H1 (cell line): Measurements from ENCODE around the gene TMEM258. TPM values are rescaled to one million over a fixed set of nuclear protein-coding genes. Genes with fewer than 3 reads are reported as not detected.

ENCODE experiments used
- CTCF ChIA-PET: fragments of 300-600 bp; sonication (Branson Sonifier 250); formaldehyde crosslinking; loops from one replicate; lab custom pipeline; 2021; ENCODE audit not compliant: partially characterized antibody; lab: Charles Lee
- POLR2A ChIA-PET: fragments of 300-600 bp; sonication (Branson Sonifier 250); formaldehyde crosslinking; loops from one replicate; lab custom pipeline; 2021; ENCODE audit warnings: inconsistent platforms; ENCODE audit not compliant: partially characterized antibody; lab: Charles Lee
- DNase-seq, 2 experiments: peaks; one replicate each; pipeline versions ENCODE4 v3.0.0 to v3.0.0-alpha.2; 2010 to 2022; ENCODE audit warnings: low spot score in 2 of 2, low read depth in 1 of 2, mixed read lengths in 1 of 2
- FAIRE-seq: peaks from 2 replicates; lab custom pipeline; 2011; peaks lifted over from hg19 to GRCh38; lab: Jason Lieb, UNC
- H2AFZ ChIP-seq: 2 replicates; pipeline ENCODE4 v1.8.1; 2012; ENCODE audit warnings: low read length, inconsistent platforms
- H2AK5ac ChIP-seq: 2 replicates; pipeline ENCODE4 v1.6.1; 2013; ENCODE audit warnings: low read depth, low read length
- H2BK120ac ChIP-seq: replicated peaks from 2 replicates; pipeline ENCODE3; 2013; ENCODE audit warnings: low read depth, low read length, inconsistent platforms
- H2BK12ac ChIP-seq: 2 replicates; pipeline ENCODE4 v1.6.1; 2013; ENCODE audit warnings: low read depth, low read length
- H2BK15ac ChIP-seq: 2 replicates; pipeline ENCODE4 v1.6.1; 2013; ENCODE audit warnings: low read length
- H2BK20ac ChIP-seq: 2 replicates; pipeline ENCODE4 v1.6.1; 2013; ENCODE audit warnings: low read length
- H2BK5ac ChIP-seq: 2 replicates; pipeline ENCODE4 v1.6.1; 2013; ENCODE audit warnings: low read depth, low read length
- H3K14ac ChIP-seq: 2 replicates; pipeline ENCODE4 v1.6.1; 2013; ENCODE audit warnings: inconsistent platforms; ENCODE audit not compliant: insufficient read length
- H3K18ac ChIP-seq: 2 replicates; pipeline ENCODE4 v1.6.1; 2013; ENCODE audit warnings: low read length; ENCODE audit errors: extremely low read depth
- H3K23ac ChIP-seq: 2 replicates; pipeline ENCODE4 v1.6.1; 2013; ENCODE audit warnings: inconsistent platforms; ENCODE audit not compliant: insufficient read length
- H3K23me2 ChIP-seq: 2 replicates; pipeline ENCODE4 v1.6.1; 2013; ENCODE audit warnings: low read depth, low read length
- H3K27ac ChIP-seq: 2 replicates; pipeline ENCODE4 v1.6.1; 2011; ENCODE audit warnings: low read depth, low read length, inconsistent platforms
- H3K27me3 ChIP-seq, 4 experiments: replicated peaks in 1 of 4; 1 replicate in 1 of 4; 2 replicates in 3 of 4; pipeline versions ENCODE4 v1.6.1 to v1.8.1; 2011 to 2013; ENCODE audit warnings: low read length in 3 of 4, mild to moderate bottlenecking in 3 of 4, inconsistent platforms in 2 of 4, mixed read lengths in 2 of 4, moderate library complexity in 1 of 4; ENCODE audit not compliant: control insufficient read depth in 3 of 4, insufficient read depth in 3 of 4; ENCODE audit errors: extremely low read depth in 1 of 4
- H3K36me3 ChIP-seq, 4 experiments: 2 replicates each; pipeline versions ENCODE4 v1.6.1 to v1.8.1; 2011 to 2013; ENCODE audit warnings: mild to moderate bottlenecking in 4 of 4, low read length in 3 of 4, moderate library complexity in 2 of 4, control low read depth in 1 of 4, inconsistent platforms in 1 of 4; ENCODE audit not compliant: insufficient read depth in 4 of 4, control insufficient read depth in 2 of 4
- H3K4ac ChIP-seq: replicated peaks from 2 replicates; pipeline ENCODE3; 2013; ENCODE audit warnings: low read length, low read depth, mixed read lengths, inconsistent platforms; ENCODE audit not compliant: insufficient read length
- H3K4me1 ChIP-seq, 4 experiments: replicated peaks in 1 of 4; 1 replicate in 1 of 4; 2 replicates in 3 of 4; pipeline versions ENCODE4 v1.6.1 to v1.8.1; 2011 to 2013; ENCODE audit warnings: low read length in 3 of 4, inconsistent platforms in 2 of 4, mixed read lengths in 1 of 4; ENCODE audit not compliant: insufficient read depth in 4 of 4, control insufficient read depth in 3 of 4
- H3K4me2 ChIP-seq, 2 experiments: 2 replicates each; pipeline versions ENCODE4 v1.6.1 to v1.8.1; 2011 to 2013; ENCODE audit warnings: low read depth in 2 of 2, low read length in 2 of 2, control low read depth in 1 of 2, inconsistent platforms in 1 of 2, mild to moderate bottlenecking in 1 of 2; ENCODE audit not compliant: insufficient read depth in 1 of 2
- H3K4me3 ChIP-seq, 4 experiments: fragments of 200-600, 300-600 bp in 1 of 4; sonication (generic), shearing (Covaris generic), sonication (Bioruptor Twin) in 1 of 4; 2 replicates each; pipeline versions ENCODE4 v1.5.1 to v1.8.1; 2011 to 2016; ENCODE audit warnings: low read length in 4 of 4, low read depth in 3 of 4, control low read depth in 2 of 4, inconsistent platforms in 2 of 4, mild to moderate bottlenecking in 2 of 4, mixed read lengths in 1 of 4, moderate library complexity in 1 of 4; ENCODE audit not compliant: insufficient read depth in 2 of 4; ENCODE audit errors: extremely low read depth in 1 of 4
- H3K56ac ChIP-seq: replicated peaks from 2 replicates; pipeline ENCODE3; 2013; ENCODE audit warnings: low read depth, mild to moderate bottlenecking, mixed read lengths, low read length, inconsistent platforms; ENCODE audit not compliant: insufficient read length
- H3K79me1 ChIP-seq: 2 replicates; pipeline ENCODE4 v1.6.1; 2013; ENCODE audit warnings: low read depth, low read length, control low read depth
- H3K79me2 ChIP-seq, 2 experiments: 2 replicates each; pipeline versions ENCODE4 v1.6.1 to v1.8.1; 2012 to 2013; ENCODE audit warnings: low read length in 2 of 2, mild to moderate bottlenecking in 2 of 2, inconsistent platforms in 1 of 2; ENCODE audit not compliant: insufficient read depth in 2 of 2, control insufficient read depth in 1 of 2
- H3K9ac ChIP-seq, 4 experiments: replicated peaks in 1 of 4; 1 replicate in 1 of 4; 2 replicates in 3 of 4; pipeline versions ENCODE4 v1.6.1 to v1.8.1; 2011 to 2013; ENCODE audit warnings: low read depth in 3 of 4, low read length in 3 of 4, control low read depth in 2 of 4, mild to moderate bottlenecking in 2 of 4, moderate library complexity in 2 of 4, inconsistent platforms in 1 of 4; ENCODE audit errors: extremely low read depth in 1 of 4
- H3K9me3 ChIP-seq, 2 experiments: 2 replicates each; pipeline versions ENCODE4 v1.6.1 to v1.8.1; 2012 to 2013; ENCODE audit warnings: mild to moderate bottlenecking in 2 of 2, moderate library complexity in 2 of 2, control low read depth in 1 of 2, inconsistent platforms in 1 of 2, low read depth in 1 of 2, low read length in 1 of 2, mixed read lengths in 1 of 2; ENCODE audit not compliant: insufficient read depth in 2 of 2
- H4K20me1 ChIP-seq, 2 experiments: replicated peaks in 1 of 2; 2 replicates each; pipeline versions ENCODE3 to v1.8.1; 2011 to 2013; ENCODE audit warnings: inconsistent platforms in 2 of 2, low read length in 2 of 2, mild to moderate bottlenecking in 1 of 2; ENCODE audit not compliant: insufficient read depth in 2 of 2, control insufficient read depth in 1 of 2
- H4K5ac ChIP-seq: 2 replicates; pipeline ENCODE4 v1.6.1; 2013; ENCODE audit warnings: low read length, low read depth, mixed read lengths, inconsistent platforms; ENCODE audit not compliant: insufficient read length
- H4K8ac ChIP-seq: 2 replicates; pipeline ENCODE4 v1.8.0; 2013; ENCODE audit warnings: mild to moderate bottlenecking, moderate library complexity, low read length, inconsistent platforms; ENCODE audit not compliant: insufficient read depth; ENCODE audit errors: extremely low read depth
- H4K91ac ChIP-seq: replicated peaks from 2 replicates; pipeline ENCODE3; 2013; ENCODE audit warnings: low read length, mixed read lengths, inconsistent platforms; ENCODE audit not compliant: insufficient read length
- CEBPB ChIP-seq: IDR thresholded peaks from 2 replicates; pipeline ENCODE4 v1.6.1; 2012; ENCODE audit warnings: low read depth, low read length
- CHD2 ChIP-seq: IDR thresholded peaks from 2 replicates; pipeline ENCODE4 v1.6.1; 2012; ENCODE audit warnings: low read length, improper control_type of control experiment
- PHF8 ChIP-seq: fragments of 200-600 bp; sonication (generic); conservative IDR thresholded peaks from 2 replicates; pipeline ENCODE4 v1.7.1; 2012; ENCODE audit warnings: low read depth, mild to moderate bottlenecking, inconsistent platforms, low read length, moderate library complexity
- POLR2A ChIP-seq, 2 experiments: IDR thresholded peaks; 1 replicate in 1 of 2; 2 replicates in 1 of 2; pipeline ENCODE4 v1.6.1; 2011; ENCODE audit warnings: low read depth in 2 of 2, low read length in 2 of 2, mild to moderate bottlenecking in 2 of 2; ENCODE audit errors: control extremely low read depth in 1 of 2
- RAD21 ChIP-seq, 2 experiments: IDR thresholded peaks in 1 of 2; conservative IDR thresholded peaks in 1 of 2; 2 replicates each; pipeline ENCODE4 v1.6.1; 2011; ENCODE audit warnings: low read depth in 2 of 2, low read length in 2 of 2, improper control_type of control experiment in 1 of 2, inconsistent platforms in 1 of 2, mild to moderate bottlenecking in 1 of 2, moderate library complexity in 1 of 2
- TBP ChIP-seq: IDR thresholded peaks from 2 replicates; pipeline ENCODE4 v1.6.1; 2011; ENCODE audit warnings: low read depth, low read length, improper control_type of control experiment
- YY1 ChIP-seq: IDR thresholded peaks from 2 replicates; pipeline ENCODE4 v1.6.1; 2011; ENCODE audit warnings: low read depth, mild to moderate bottlenecking, low read length
- WGBS, 2 experiments: shearing (Covaris generic) in 1 of 2; methylation state at CpG; one replicate each; pipeline versions ENCODE4 v1.1.6 to v1.1.7; 2013 to 2015; ENCODE audit warnings: low lambda C conversion rate in 2 of 2, mixed read lengths in 2 of 2, inconsistent platforms in 1 of 2, low coverage in 1 of 2, missing lambda C conversion rate in 1 of 2; ENCODE audit not compliant: insufficient replicate concordance in 2 of 2, insufficient coverage in 1 of 2, insufficient read length in 1 of 2; ENCODE audit errors: extremely low coverage in 1 of 2, missing lambda C conversion rate in 1 of 2; 5-methylcytosine and 5-hydroxymethylcytosine counted together
- polyA plus RNA-seq, 7 experiments: library from polyadenylated mRNA; depleted of rRNA in 3 of 7; stranded (reverse) in 5 of 7; unstranded in 2 of 7; fragments of >200 nt in 5 of 7; fragments of 200-250 nt in 2 of 7; gene quantifications; 1 replicate in 5 of 7; 2 replicates in 1 of 7; 4 replicates in 1 of 7; pipeline versions ENCODE4 v1.2.1 to v1.2.3, GENCODE V29; 2011 to 2013; ENCODE audit warnings: missing spikeins in 2 of 7, mixed read lengths in 2 of 7
- total RNA-seq: library from RNA; stranded (reverse); fragmentation: NEBNext Ultra II Directional; extraction: Animal tissue kit (Norgen Biotek cat#: 25700); gene quantifications from 2 replicates; pipeline ENCODE4 v1.2.1, GENCODE V29; 2021
- TF ChIP-seq, protein P1 (sequence below), 3 experiments: IDR thresholded peaks; 1 replicate in 2 of 3; 2 replicates in 1 of 3; pipeline versions ENCODE4 v1.5.1 to v1.6.1; 2011; ENCODE audit warnings: low read length in 3 of 3, mild to moderate bottlenecking in 3 of 3, inconsistent platforms in 2 of 3, low read depth in 1 of 3, moderate library complexity in 1 of 3; ENCODE audit not compliant: insufficient read depth in 1 of 3; ENCODE audit errors: control extremely low read depth in 1 of 3

TMEM258 gene
- total and polyA plus RNA-seq, 2 of the 8 experiments (the other 6 are each of a cell fraction or from before 2014, with no cell fraction given) = 186 to 759 TPM

GRCh38 chr11:61816736-61817455 lies 24.5 kb upstream of the TMEM258 start, which contains the start of gene FADS1:
Gene FADS1 (minus strand): TSS chr11:61817003. CDS start chr11:61816929, 74 bp downstream.
- 3% methylated on average over 48 of the region's 73 CpGs; no CpG with 5 or more reads in 1 of the 2 experiments for WGBS, 2 experiments
- Histone ChIP-seq H2BK5ac (peak within 1 kb of the TSS; percentile 94), H3K23me2 (peaks cover 7% of the 10 kb centered on the region; the same call in 1 of the 2 replicates), H3K23ac (no peak within 1 kb of the TSS), H3K79me2 (peaks cover 0 to 41% of the 10 kb centered on the region in 2 experiments; a peak in 2 of 4 replicates), H3K14ac (peak within 1 kb of the TSS; percentile 1), H3K9me3 (peaks cover 0 to 2% of the 10 kb centered on the region in 2 experiments; a peak in 1 of 4 replicates), H3K79me1 (peaks cover 6% of the 10 kb centered on the region; the same call in 1 of the 2 replicates), H2AFZ (no peak within 1 kb of the TSS), H3K9ac (peak within 1 kb of the TSS; percentile 79 to 98 (median 90)), H4K8ac (peak within 1 kb of the TSS; percentile 96), H2AK5ac (peak within 1 kb of the TSS; percentile 97; the same call in 1 of the 2 replicates), H2BK12ac (peak within 1 kb of the TSS; percentile 79; the same call in 1 of the 2 replicates), H3K4me2 (peak within 1 kb of the TSS; percentile 81 to 87), H3K18ac (peak within 1 kb of the TSS; percentile 93), H3K56ac (peak within 1 kb of the TSS; percentile 98), H4K5ac (peak within 1 kb of the TSS; percentile 98), H3K27ac (peak within 1 kb of the TSS; percentile 85), H3K36me3 (peaks cover 8 to 23% (median 16%) of the 10 kb centered on the region in 4 experiments), H2BK15ac (no peak within 1 kb of the TSS), H3K4me1 (peaks cover 2 to 9% (median 5%) of the 10 kb centered on the region in 4 experiments; a peak in 5 of 7 replicates), H3K27me3 (no peaks in the 10 kb centered on the region), H2BK20ac (no peak within 1 kb of the TSS), H4K20me1 (no peaks in the 10 kb centered on the region), H4K91ac (peak within 1 kb of the TSS; percentile 97), H3K4me3 (peak within 1 kb of the TSS; percentile 74 to 92 (median 76)), H2BK120ac (peak within 1 kb of the TSS; percentile 86), H3K4ac (peak within 1 kb of the TSS; percentile 90)
- ChIA-PET CTCF (interaction anchor here (0.6 to 10.2 kb wide), 5 partner anchors 12 to 186 kb away, joined by 3 to 118 read pairs (median 11); partner anchors contain the start of gene FADS2), POLR2A (interaction anchor here (1.5 to 16.2 kb wide), 5 partner anchors 11 to 63 kb away, joined by 5 to 354 read pairs (median 15); partner anchors contain the start of genes FADS2, FEN1 and TMEM258)
- FAIRE-seq (no peak), DNase-seq (peak; percentile 89 to 92)
- TF ChIP-seq PHF8 (peak; percentile 29; the same call in 1 of the 2 replicates), CHD2 (peak; percentile 80), CEBPB (peak; percentile 88), YY1 (0 out of 2 replicates have a peak, but pooled peaks have one; percentile 4), TBP (peak; percentile 49; the same call in 1 of the 2 replicates), POLR2A (IDR thresholded peaks at IDR 0.05; ENCODE audit: control extremely low read depth in 1 of 2, low read depth in 2 of 2, low read length in 2 of 2) (peak in 1 of 2 experiments; percentile 17; a peak in 2 of 3 replicates), RAD21 (IDR thresholded peaks at IDR 0.05 in 1 of 2, conservative IDR thresholded peaks at IDR 0.05 in 1 of 2; ENCODE audit: low read depth in 2 of 2, low read length in 2 of 2) (peak in 1 of 2 experiments; percentile 23; a peak in 2 of 4 replicates)
- TF ChIP-seq, protein P1, sequence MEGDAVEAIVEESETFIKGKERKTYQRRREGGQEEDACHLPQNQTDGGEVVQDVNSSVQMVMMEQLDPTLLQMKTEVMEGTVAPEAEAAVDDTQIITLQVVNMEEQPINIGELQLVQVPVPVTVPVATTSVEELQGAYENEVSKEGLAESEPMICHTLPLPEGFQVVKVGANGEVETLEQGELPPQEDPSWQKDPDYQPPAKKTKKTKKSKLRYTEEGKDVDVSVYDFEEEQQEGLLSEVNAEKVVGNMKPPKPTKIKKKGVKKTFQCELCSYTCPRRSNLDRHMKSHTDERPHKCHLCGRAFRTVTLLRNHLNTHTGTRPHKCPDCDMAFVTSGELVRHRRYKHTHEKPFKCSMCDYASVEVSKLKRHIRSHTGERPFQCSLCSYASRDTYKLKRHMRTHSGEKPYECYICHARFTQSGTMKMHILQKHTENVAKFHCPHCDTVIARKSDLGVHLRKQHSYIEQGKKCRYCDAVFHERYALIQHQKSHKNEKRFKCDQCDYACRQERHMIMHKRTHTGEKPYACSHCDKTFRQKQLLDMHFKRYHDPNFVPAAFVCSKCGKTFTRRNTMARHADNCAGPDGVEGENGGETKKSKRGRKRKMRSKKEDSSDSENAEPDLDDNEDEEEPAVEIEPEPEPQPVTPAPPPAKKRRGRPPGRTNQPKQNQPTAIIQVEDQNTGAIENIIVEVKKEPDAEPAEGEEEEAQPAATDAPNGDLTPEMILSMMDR (IDR thresholded peaks at IDR 0.05; ENCODE audit: control extremely low read depth in 1 of 3, insufficient read depth in 1 of 3, low read depth in 1 of 3, low read length in 3 of 3) = peak; percentile 51 to 62 (median 57)
